Large intestine (tissue), 3 donors: ENCODE data around the gene ZNF776. TPM values are rescaled to one million over a fixed set of nuclear protein-coding genes. Genes with fewer than 3 reads are reported as not detected.

ENCODE experiments used
- DNase-seq, 2 donors: peaks; one replicate each; pipeline versions ENCODE4 v3.0.0 to v3.0.0-alpha.2; 2013
- H3K27ac ChIP-seq: one replicate; pipeline ENCODE4 v1.5.1; 2013; ENCODE audit warnings: low read length
- H3K27me3 ChIP-seq: 2 replicates; pipeline ENCODE4 v1.6.1; 2013; ENCODE audit warnings: low read length; ENCODE audit not compliant: control insufficient read depth, insufficient read depth
- H3K36me3 ChIP-seq: 2 replicates; pipeline ENCODE4 v1.6.1; 2013; ENCODE audit warnings: low read length; ENCODE audit not compliant: control insufficient read depth, insufficient read depth
- H3K4me1 ChIP-seq: one replicate; pipeline ENCODE4 v1.6.1; 2013; ENCODE audit warnings: low read length; ENCODE audit not compliant: control insufficient read depth, insufficient read depth
- H3K4me3 ChIP-seq: one replicate; pipeline ENCODE4 v1.5.1; 2013; ENCODE audit warnings: low read length
- H3K9me3 ChIP-seq: one replicate; pipeline ENCODE4 v1.6.1; 2013; ENCODE audit warnings: mild to moderate bottlenecking, low read depth, low read length, moderate library complexity; ENCODE audit not compliant: control insufficient read depth
- WGBS: methylation state at CpG from one replicate; pipeline ENCODE4 v1.1.5; 2013; ENCODE audit warnings: low lambda C conversion rate; ENCODE audit not compliant: insufficient coverage; 5-methylcytosine and 5-hydroxymethylcytosine counted together
- polyA plus RNA-seq: library from polyadenylated mRNA; unstranded; fragments of 120-200 nt; gene quantifications from one replicate; pipeline ENCODE4 v1.2.1, GENCODE V29; 2013

ZNF776 gene
- polyA plus RNA-seq, 1 donor: 21.3 TPM

DNA sequence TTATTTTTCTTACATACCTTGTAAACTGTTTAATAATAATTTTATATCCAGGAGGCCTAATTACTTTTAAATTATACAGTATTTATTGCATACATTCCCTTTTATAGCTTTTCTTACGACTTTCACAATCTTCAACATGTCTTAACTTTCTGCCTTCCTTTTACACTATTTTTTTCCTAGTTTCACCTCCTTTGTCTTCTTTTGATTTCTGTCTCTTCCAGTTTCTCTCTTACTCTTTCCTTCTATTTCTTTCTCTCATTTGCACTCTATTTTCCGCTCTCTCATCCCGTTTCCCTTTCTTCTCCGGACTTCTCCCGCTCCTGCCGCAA lies 56.6 kb downstream of the ZNF776 start:
- Histone ChIP-seq H3K27ac (peak overlapping the region; percentile 83), H3K4me3 (peak overlapping the region; percentile 61), H3K9me3 (no peaks in the 10 kb centered on the region), H3K36me3 (peaks cover 33% of the 10 kb centered on the region), H3K27me3 (no peaks in the 10 kb centered on the region), H3K4me1 (peaks cover 15% of the 10 kb centered on the region)
- WGBS: 4% methylated on average over 5 of the region's 6 CpGs
- DNase-seq: no peak

DNA sequence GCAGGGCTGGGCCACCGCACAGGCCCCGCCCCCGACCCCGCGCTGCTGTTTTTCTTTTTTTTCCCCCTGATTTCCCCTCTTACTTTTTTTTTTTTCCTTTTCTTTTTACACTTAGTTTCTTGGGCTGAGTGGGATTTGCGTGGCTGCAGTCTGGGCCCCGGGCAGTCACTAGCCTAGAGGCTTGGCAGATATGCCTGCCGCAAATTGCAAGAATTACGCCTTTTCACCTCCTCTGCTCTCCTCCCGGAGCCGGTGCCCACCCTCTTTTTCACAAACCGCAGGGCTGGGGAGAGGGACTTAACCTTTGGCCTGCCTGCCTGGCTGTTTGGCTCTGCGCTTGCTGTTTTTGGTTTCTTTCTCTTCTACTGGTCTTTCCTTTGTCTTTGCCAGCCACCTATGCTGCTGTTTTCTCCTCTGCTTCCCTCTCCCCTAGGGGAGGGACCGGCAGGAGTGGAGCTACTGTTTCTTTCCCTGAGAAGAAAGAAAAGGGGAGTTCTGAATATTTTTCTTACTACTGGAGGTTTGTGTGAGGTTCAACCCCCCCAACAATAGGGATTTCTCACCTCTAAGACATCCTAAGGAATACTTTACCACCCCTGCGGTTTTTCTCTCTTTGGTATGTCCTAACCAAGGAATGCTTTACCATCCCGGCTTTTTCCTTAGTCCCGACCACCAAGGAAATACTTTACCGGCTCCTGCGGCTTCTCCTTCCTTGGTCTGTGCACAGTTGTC lies 57.1 kb downstream of the ZNF776 start:
- no peaks in the 10 kb centered on the region for H3K9me3 ChIP-seq
- peak overlapping the region; percentile 61 for H3K4me3 ChIP-seq
- H3K27me3 ChIP-seq: no peaks in the 10 kb centered on the region
- H3K27ac ChIP-seq: peak overlapping the region; percentile 83
- H3K36me3 ChIP-seq: peaks cover 37% of the 10 kb centered on the region
- 1% methylated on average over 11 of the region's 19 CpGs for WGBS
- peak in 1 of 2 donors; percentile 66 for DNase-seq
- H3K4me1 ChIP-seq: peaks cover 18% of the 10 kb centered on the region

DNA sequence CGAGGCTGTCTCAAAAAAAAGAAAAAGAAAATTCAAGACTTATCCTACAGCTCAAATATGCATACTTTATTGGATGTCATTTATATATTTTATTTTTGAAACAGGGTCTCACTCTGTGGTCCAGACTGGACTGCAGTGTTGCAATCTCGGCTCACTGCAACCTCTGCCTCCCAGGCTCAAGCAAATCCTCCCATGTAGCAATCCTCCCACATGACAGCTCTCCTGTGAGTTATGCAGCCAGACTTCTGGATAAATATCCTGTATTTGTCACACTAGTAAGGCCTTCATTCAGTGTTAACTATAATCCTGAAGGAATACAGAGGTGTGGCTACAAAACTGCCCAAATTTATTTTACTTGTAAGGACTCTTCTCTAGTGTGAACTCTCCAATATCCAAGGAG lies 60.9 kb downstream of the ZNF776 start:
- no peak for DNase-seq
- Histone ChIP-seq H3K36me3 (peaks cover 42% of the 10 kb centered on the region), H3K27me3 (no peaks in the 10 kb centered on the region), H3K4me1 (peaks cover 32% of the 10 kb centered on the region), H3K4me3 (no peak overlapping the region), H3K9me3 (no peaks in the 10 kb centered on the region), H3K27ac (no peak overlapping the region)
- WGBS: no CpG with 5 or more reads among the region's 2 CpGs

Other genes starting within 250 kb of the ZNF776 start
- 11.8 TPM for gene ZNF773, start 246.9 kb upstream of the ZNF776 start, polyA plus RNA-seq
- gene ZNF549, start 219.5 kb upstream of the ZNF776 start, polyA plus RNA-seq: 11.8 TPM
- 16.2 TPM for gene ZNF550, start 187.0 kb upstream of the ZNF776 start, polyA plus RNA-seq
- gene ZNF416, start 167.9 kb upstream of the ZNF776 start, polyA plus RNA-seq: 6.0 TPM
- gene ZIK1, start 162.7 kb upstream of the ZNF776 start, polyA plus RNA-seq: 8.7 TPM
- 4.1 TPM for gene ZNF530, start 146.9 kb upstream of the ZNF776 start, polyA plus RNA-seq
- gene ZNF134, start 132.6 kb upstream of the ZNF776 start, polyA plus RNA-seq: 18.3 TPM
- gene ZNF211, start 113.6 kb upstream of the ZNF776 start, polyA plus RNA-seq: 23.8 TPM
- 0.25 TPM for gene ZSCAN4, start 77.9 kb upstream of the ZNF776 start, polyA plus RNA-seq
- 11.3 TPM for gene ZNF551, start 64.8 kb upstream of the ZNF776 start, polyA plus RNA-seq
- 20.3 TPM for gene ZNF154, start 37.6 kb upstream of the ZNF776 start, polyA plus RNA-seq
- 15.9 TPM for gene ZNF671, start 19.2 kb upstream of the ZNF776 start, polyA plus RNA-seq
- gene ZNF586, start 22.9 kb downstream of the ZNF776 start, polyA plus RNA-seq: 18.6 TPM
- gene ZNF552, start 68.1 kb downstream of the ZNF776 start, polyA plus RNA-seq: 40.9 TPM
- gene ZNF587B, start 83.5 kb downstream of the ZNF776 start, polyA plus RNA-seq: 21.3 TPM
- gene ZNF587, start 103.0 kb downstream of the ZNF776 start, polyA plus RNA-seq: 61.1 TPM
- gene ZNF814, start 142.2 kb downstream of the ZNF776 start, polyA plus RNA-seq: 54.3 TPM
- gene ZNF417, start 169.8 kb downstream of the ZNF776 start, polyA plus RNA-seq: 34.8 TPM
- 16.5 TPM for gene ZNF418, start 188.6 kb downstream of the ZNF776 start, polyA plus RNA-seq
- gene ZNF256, start 200.9 kb downstream of the ZNF776 start, polyA plus RNA-seq: 7.7 TPM
- gene C19orf18, start 227.7 kb downstream of the ZNF776 start, polyA plus RNA-seq: 1.2 TPM